ENCODE results near the gene PARS2. TPM values are rescaled to one million over a fixed set of nuclear protein-coding genes. Genes with fewer than 3 reads are reported as not detected.

Gene PARS2
- total and polyA plus RNA-seq, 4 donors: 2.1 to 4.1 (median 3.3) TPM

DNA sequence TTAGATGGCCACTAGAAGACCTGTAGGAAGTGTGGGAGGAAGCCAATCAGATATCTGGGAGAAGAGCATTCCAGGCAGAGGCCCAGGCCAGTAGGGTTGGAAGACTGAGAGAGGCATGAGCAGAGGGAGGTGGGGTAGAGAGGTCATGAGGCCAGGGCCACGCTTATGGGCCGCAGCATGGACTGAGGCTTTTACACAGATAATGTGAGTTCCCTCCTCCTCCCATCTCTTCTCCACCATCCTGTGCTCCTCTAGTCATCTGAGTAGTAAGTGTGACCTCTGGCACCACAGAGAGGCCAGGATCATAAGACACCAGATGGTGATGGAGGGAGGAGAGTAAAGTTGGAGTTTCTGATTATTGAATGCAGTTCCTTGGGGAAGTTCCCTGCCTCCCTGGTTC lies 19.7 kb upstream of the PARS2 start:
- 85% methylated on average over 2 of the region's 2 CpGs for WGBS

DNA sequence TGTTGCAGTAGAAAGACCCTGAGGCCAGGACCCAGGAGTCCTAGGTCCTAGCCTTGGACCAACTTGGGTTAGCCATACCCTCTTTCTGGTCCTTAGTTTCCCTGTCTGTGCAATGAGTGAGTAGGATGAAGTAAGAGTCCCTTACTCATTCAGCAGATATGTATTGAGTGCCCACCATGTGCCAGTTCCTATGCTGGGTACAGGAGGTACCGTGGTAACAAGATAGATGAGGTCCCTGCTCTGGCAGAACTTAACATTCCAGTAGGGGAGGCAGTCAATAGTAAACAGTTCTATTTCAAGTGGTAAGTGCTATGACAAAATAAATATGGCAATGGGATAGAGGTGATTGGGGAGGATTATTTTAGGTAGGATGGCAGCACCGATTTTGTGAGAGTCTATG lies 18.3 kb upstream of the PARS2 start:
- no peak overlapping the region for H3K27ac ChIP-seq (ENCODE audit: low read depth in 1 of 2, low read length in 2 of 2)
- DNase-seq (ENCODE audit: low spot score): no peak
- 85% methylated on average over 2 of the region's 2 CpGs for WGBS
- H3K27me3 ChIP-seq (ENCODE audit: control insufficient read depth in 4 of 4, insufficient read depth in 4 of 4, low read length in 3 of 4): no peaks in the 10 kb centered on the region
- H3K9ac ChIP-seq (ENCODE audit: low read depth in 1 of 2, low read length in 2 of 2): no peak overlapping the region
- no peaks in the 10 kb centered on the region for H3K9me3 ChIP-seq (ENCODE audit: control insufficient read depth in 4 of 4, low read length in 3 of 4)
- no peaks in the 10 kb centered on the region for H3K4me1 ChIP-seq (ENCODE audit: control insufficient read depth in 4 of 4, insufficient read depth in 4 of 4, low read length in 3 of 4)
- peaks cover 0 to 10% (median 2%) of the 10 kb centered on the region in 4 donors for H3K36me3 ChIP-seq (ENCODE audit: control insufficient read depth in 4 of 4, insufficient read depth in 3 of 4, low read depth in 1 of 4, low read length in 3 of 4)
- no peak overlapping the region for H3K4me3 ChIP-seq (ENCODE audit: low read depth in 1 of 3, low read length in 3 of 3)
- TF ChIP-seq EGR1 (IDR thresholded peaks at IDR 0.05; ENCODE audit: low read depth in 2 of 2): no peak
- TF ChIP-seq FOXA1 (IDR thresholded peaks at IDR 0.05): no peak
- TF ChIP-seq, protein P1, sequence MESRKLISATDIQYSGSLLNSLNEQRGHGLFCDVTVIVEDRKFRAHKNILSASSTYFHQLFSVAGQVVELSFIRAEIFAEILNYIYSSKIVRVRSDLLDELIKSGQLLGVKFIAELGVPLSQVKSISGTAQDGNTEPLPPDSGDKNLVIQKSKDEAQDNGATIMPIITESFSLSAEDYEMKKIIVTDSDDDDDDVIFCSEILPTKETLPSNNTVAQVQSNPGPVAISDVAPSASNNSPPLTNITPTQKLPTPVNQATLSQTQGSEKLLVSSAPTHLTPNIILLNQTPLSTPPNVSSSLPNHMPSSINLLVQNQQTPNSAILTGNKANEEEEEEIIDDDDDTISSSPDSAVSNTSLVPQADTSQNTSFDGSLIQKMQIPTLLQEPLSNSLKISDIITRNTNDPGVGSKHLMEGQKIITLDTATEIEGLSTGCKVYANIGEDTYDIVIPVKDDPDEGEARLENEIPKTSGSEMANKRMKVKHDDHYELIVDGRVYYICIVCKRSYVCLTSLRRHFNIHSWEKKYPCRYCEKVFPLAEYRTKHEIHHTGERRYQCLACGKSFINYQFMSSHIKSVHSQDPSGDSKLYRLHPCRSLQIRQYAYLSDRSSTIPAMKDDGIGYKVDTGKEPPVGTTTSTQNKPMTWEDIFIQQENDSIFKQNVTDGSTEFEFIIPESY (IDR thresholded peaks at IDR 0.05): no peak
- no peak for TF ChIP-seq RAD21 (IDR thresholded peaks at IDR 0.05)
- no peak for TF ChIP-seq JUND (IDR thresholded peaks at IDR 0.05)
- no peak for TF ChIP-seq GABPA (IDR thresholded peaks at IDR 0.05 in 1 of 2, conservative IDR thresholded peaks at IDR 0.05 in 1 of 2)
- TF ChIP-seq, protein P2, sequence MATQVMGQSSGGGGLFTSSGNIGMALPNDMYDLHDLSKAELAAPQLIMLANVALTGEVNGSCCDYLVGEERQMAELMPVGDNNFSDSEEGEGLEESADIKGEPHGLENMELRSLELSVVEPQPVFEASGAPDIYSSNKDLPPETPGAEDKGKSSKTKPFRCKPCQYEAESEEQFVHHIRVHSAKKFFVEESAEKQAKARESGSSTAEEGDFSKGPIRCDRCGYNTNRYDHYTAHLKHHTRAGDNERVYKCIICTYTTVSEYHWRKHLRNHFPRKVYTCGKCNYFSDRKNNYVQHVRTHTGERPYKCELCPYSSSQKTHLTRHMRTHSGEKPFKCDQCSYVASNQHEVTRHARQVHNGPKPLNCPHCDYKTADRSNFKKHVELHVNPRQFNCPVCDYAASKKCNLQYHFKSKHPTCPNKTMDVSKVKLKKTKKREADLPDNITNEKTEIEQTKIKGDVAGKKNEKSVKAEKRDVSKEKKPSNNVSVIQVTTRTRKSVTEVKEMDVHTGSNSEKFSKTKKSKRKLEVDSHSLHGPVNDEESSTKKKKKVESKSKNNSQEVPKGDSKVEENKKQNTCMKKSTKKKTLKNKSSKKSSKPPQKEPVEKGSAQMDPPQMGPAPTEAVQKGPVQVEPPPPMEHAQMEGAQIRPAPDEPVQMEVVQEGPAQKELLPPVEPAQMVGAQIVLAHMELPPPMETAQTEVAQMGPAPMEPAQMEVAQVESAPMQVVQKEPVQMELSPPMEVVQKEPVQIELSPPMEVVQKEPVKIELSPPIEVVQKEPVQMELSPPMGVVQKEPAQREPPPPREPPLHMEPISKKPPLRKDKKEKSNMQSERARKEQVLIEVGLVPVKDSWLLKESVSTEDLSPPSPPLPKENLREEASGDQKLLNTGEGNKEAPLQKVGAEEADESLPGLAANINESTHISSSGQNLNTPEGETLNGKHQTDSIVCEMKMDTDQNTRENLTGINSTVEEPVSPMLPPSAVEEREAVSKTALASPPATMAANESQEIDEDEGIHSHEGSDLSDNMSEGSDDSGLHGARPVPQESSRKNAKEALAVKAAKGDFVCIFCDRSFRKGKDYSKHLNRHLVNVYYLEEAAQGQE (IDR thresholded peaks at IDR 0.05): no peak
- TF ChIP-seq HNF4A (conservative IDR thresholded peaks at IDR 0.05): no peak
- no peak for TF ChIP-seq RXRA (IDR thresholded peaks at IDR 0.05)
- no peak for TF ChIP-seq SP1 (IDR thresholded peaks at IDR 0.05)

More for the DNA sequence above, 19.7 kb upstream of the PARS2 start:
- peaks cover 0 to 10% (median 2%) of the 10 kb centered on the region in 4 donors for H3K36me3 ChIP-seq (ENCODE audit: control insufficient read depth in 4 of 4, insufficient read depth in 3 of 4, low read depth in 1 of 4, low read length in 3 of 4)
- H3K4me3 ChIP-seq (ENCODE audit: low read depth in 1 of 3, low read length in 3 of 3): no peak overlapping the region
- H3K9me3 ChIP-seq (ENCODE audit: control insufficient read depth in 4 of 4, low read length in 3 of 4): no peaks in the 10 kb centered on the region
- no peaks in the 10 kb centered on the region for H3K4me1 ChIP-seq (ENCODE audit: control insufficient read depth in 4 of 4, insufficient read depth in 4 of 4, low read length in 3 of 4)
- no peak for DNase-seq (ENCODE audit: low spot score)
- no peak overlapping the region for H3K9ac ChIP-seq (ENCODE audit: low read depth in 1 of 2, low read length in 2 of 2)
- no peaks in the 10 kb centered on the region for H3K27me3 ChIP-seq (ENCODE audit: control insufficient read depth in 4 of 4, insufficient read depth in 4 of 4, low read length in 3 of 4)
- no peak for TF ChIP-seq RAD21 (IDR thresholded peaks at IDR 0.05)
- TF ChIP-seq FOXA2 (IDR thresholded peaks at IDR 0.05): no peak
- TF ChIP-seq SP1 (IDR thresholded peaks at IDR 0.05): no peak
- no peak for TF ChIP-seq FOXA1 (IDR thresholded peaks at IDR 0.05)
- TF ChIP-seq GABPA (IDR thresholded peaks at IDR 0.05 in 1 of 2, conservative IDR thresholded peaks at IDR 0.05 in 1 of 2): no peak
- no peak for TF ChIP-seq MAX (IDR thresholded peaks at IDR 0.05)
- TF ChIP-seq, protein P2 (IDR thresholded peaks at IDR 0.05): no peak
- no peak for TF ChIP-seq TAF1 (conservative IDR thresholded peaks at IDR 0.05)
- no peak for TF ChIP-seq CTCF (IDR thresholded peaks at IDR 0.05; ENCODE audit: low read depth, low read length, missing input control)
- no peak for TF ChIP-seq NR2F2 (IDR thresholded peaks at IDR 0.05)
- TF ChIP-seq YY1 (IDR thresholded peaks at IDR 0.05): no peak
- no peak for TF ChIP-seq EGR1 (IDR thresholded peaks at IDR 0.05; ENCODE audit: low read depth in 2 of 2)
- no peak for TF ChIP-seq JUND (IDR thresholded peaks at IDR 0.05)
- no peak overlapping the region for H3K27ac ChIP-seq (ENCODE audit: low read depth in 1 of 2, low read length in 2 of 2)

All from liver (tissue), 9 donors.